GM18951 (cell line): ENCODE data around the gene SLC16A2.

ENCODE experiments used
- POLR2A ChIP-seq: IDR thresholded peaks from 4 replicates; pipeline ENCODE4 v1.6.1; 2011; ENCODE audit warnings: mild to moderate bottlenecking; ENCODE audit not compliant: insufficient read length, insufficient read depth; ENCODE audit errors: extremely low read depth
- in situ Hi-C: fragments of 300-500 bp; cut with MboI; formaldehyde crosslinking; loops from one replicate; pipeline ENCODE4 v1.12.0; 2022; ENCODE audit warnings: low sequenced_read_pairs, mixed read lengths, inconsistent platforms; ENCODE audit not compliant: unreplicated experiment

Gene SLC16A2

GRCh38 chrX:74523870-74524735 lies 102.8 kb downstream of the SLC16A2 start:
- TF ChIP-seq POLR2A = no peak
- in situ Hi-C loops = no loop called here

GRCh38 chrX:74525116-74525515 lies 103.8 kb downstream of the SLC16A2 start:
- in situ Hi-C loops = no loop called here
- no peak for TF ChIP-seq POLR2A

- in situ Hi-C loops = no loop called here
- TF ChIP-seq POLR2A = no peak
These were observed 105.5 kb downstream of the SLC16A2 start for GRCh38 chrX:74526764-74527163.

GRCh38 chrX:74527350-74527749 lies 106.1 kb downstream of the SLC16A2 start:
- no peak for TF ChIP-seq POLR2A
- in situ Hi-C loops = no loop called here

GRCh38 chrX:74529311-74529710 lies 108.0 kb downstream of the SLC16A2 start:
- in situ Hi-C loops = no loop called here
- TF ChIP-seq POLR2A = no peak

- no peak for TF ChIP-seq POLR2A
- in situ Hi-C loops = no loop called here
These were observed 109.8 kb downstream of the SLC16A2 start for GRCh38 chrX:74531081-74531480.

- in situ Hi-C loops = no loop called here
- TF ChIP-seq POLR2A = no peak
These were observed 113.3 kb downstream of the SLC16A2 start for GRCh38 chrX:74534569-74535038.

- no peak for TF ChIP-seq POLR2A
- in situ Hi-C loops = no loop called here
These were observed 113.8 kb downstream of the SLC16A2 start for GRCh38 chrX:74535086-74535407.

- in situ Hi-C loops = no loop called here
- peak; percentile 29 for TF ChIP-seq POLR2A
These were observed 114.3 kb downstream of the SLC16A2 start for GRCh38 chrX:74535408-74536151.

GRCh38 chrX:74536152-74536831 lies 115.0 kb downstream of the SLC16A2 start:
- in situ Hi-C loops = no loop called here
- peak; percentile 37 for TF ChIP-seq POLR2A

GRCh38 chrX:74536832-74537371 lies 115.6 kb downstream of the SLC16A2 start:
- TF ChIP-seq POLR2A = peak; percentile 4
- in situ Hi-C loops = no loop called here

- in situ Hi-C loops = no loop called here
- no peak for TF ChIP-seq POLR2A
These were observed 119.4 kb downstream of the SLC16A2 start for GRCh38 chrX:74540635-74541249.

- TF ChIP-seq POLR2A = no peak
- in situ Hi-C loops = no loop called here
These were observed 124.7 kb downstream of the SLC16A2 start for GRCh38 chrX:74545880-74546523.

- in situ Hi-C loops = no loop called here
- no peak for TF ChIP-seq POLR2A
These were observed 125.7 kb downstream of the SLC16A2 start for GRCh38 chrX:74546984-74547383.
